NB4 (cell line): ENCODE data around the gene PITHD1.

Experiments
- DNase-seq: peaks from one replicate; pipeline ENCODE4 v3.0.0; 2010; ENCODE audit warnings: low read depth
- H3K4me3 ChIP-seq: one replicate; pipeline ENCODE4 v1.5.1; 2011; ENCODE audit warnings: mild to moderate bottlenecking, low read depth, low read length, moderate library complexity
- MYC ChIP-seq: IDR thresholded peaks from 2 replicates; pipeline ENCODE4 v1.6.1; 2011; ENCODE audit warnings: low read depth, low read length
- POLR2A ChIP-seq: IDR thresholded peaks from 2 replicates; pipeline ENCODE4 v1.6.1; 2011; ENCODE audit warnings: mild to moderate bottlenecking; ENCODE audit not compliant: insufficient read length; ENCODE audit errors: extremely low read depth
- TF ChIP-seq, protein P1 (sequence below): IDR thresholded peaks from 2 replicates; pipeline ENCODE4 v1.6.1; 2011; ENCODE audit warnings: low read depth, low read length
- TF ChIP-seq, protein P2 (sequence below): IDR thresholded peaks from one replicate; pipeline ENCODE4 v1.5.1; 2012; ENCODE audit warnings: low read depth, low read length

PITHD1 gene

DNA sequence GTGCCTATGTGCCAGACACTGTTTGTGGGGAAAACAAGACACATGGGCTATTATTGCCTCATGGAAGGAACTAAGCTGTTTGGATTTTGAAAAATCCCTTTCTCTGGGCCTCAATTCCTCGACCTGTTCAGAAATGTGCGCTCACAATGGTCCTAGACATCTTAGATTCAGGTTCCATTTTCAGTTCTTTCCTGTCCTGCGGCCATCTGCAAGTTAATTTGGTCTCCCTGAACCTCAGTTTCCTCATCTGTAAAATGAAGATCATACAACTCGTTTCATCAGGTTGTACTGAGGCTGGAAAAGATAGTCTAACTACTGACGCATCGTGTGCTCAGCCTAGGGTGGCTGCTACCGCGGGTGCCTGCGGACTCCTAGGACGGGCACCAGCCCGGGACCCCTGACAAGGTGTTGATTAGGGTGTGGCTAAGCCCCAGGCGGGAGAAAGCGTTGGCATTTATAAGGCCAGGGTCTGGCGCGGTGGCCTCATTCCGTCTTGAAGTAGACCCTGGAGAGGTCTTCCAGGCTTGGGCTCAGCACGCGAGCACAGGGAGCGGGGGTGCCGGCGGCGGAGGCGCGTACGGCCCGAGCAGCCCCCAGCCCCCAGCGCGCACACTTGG lies 35.4 kb upstream of the PITHD1 start:
- no peak for DNase-seq
- H3K4me3 ChIP-seq, result peak overlapping the region; percentile 67
- TF ChIP-seq, protein P1, sequence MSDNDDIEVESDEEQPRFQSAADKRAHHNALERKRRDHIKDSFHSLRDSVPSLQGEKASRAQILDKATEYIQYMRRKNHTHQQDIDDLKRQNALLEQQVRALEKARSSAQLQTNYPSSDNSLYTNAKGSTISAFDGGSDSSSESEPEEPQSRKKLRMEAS, result 0 out of 2 replicates have a peak, but pooled peaks have one; percentile 18
- TF ChIP-seq POLR2A (no peak), MYC (peak; percentile 31; the same call in 1 of the 2 replicates)
- TF ChIP-seq, protein P2, sequence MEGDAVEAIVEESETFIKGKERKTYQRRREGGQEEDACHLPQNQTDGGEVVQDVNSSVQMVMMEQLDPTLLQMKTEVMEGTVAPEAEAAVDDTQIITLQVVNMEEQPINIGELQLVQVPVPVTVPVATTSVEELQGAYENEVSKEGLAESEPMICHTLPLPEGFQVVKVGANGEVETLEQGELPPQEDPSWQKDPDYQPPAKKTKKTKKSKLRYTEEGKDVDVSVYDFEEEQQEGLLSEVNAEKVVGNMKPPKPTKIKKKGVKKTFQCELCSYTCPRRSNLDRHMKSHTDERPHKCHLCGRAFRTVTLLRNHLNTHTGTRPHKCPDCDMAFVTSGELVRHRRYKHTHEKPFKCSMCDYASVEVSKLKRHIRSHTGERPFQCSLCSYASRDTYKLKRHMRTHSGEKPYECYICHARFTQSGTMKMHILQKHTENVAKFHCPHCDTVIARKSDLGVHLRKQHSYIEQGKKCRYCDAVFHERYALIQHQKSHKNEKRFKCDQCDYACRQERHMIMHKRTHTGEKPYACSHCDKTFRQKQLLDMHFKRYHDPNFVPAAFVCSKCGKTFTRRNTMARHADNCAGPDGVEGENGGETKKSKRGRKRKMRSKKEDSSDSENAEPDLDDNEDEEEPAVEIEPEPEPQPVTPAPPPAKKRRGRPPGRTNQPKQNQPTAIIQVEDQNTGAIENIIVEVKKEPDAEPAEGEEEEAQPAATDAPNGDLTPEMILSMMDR, result no peak

DNA sequence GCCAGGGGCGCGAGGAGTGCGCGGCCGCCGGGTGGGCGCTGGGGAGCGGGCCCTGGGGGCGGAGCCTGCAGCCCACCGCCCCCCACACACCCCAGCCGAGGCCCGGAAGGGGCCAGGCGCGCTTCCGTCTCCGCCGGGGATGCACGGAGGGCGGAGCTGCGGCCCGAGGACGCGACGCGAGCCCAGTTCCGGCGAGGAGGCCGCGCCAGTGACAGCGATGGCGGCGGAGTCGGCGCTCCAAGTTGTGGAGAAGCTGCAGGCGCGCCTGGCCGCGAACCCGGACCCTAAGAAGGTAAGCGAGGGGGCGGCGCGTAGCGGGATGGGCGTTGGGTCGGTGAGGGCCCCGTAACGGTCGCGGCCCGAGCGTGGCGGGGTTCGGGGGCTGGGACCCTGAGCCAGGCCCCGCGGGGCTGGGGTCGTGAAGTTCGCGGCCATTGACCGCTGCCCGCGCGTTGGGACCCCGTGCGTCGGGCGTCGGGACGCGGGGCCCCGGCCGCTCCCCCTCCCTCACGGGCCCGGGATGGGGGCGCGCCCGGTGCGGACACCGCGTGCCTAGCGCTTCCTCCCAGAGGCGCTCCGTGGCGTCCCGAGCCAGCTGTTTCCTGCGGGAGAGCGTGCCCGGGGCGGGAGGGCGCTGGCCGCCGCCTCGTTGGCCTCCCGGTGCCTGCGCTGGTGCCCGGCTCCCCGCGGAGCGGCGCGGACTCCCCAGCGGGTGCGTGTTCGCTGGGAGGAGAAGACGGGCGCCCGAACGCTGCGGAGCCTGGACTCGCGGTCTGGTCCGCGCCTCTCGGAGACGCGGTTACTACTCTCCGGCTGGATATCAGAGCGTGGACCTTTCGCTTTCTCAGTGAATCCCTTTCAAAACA lies 34.7 kb upstream of the PITHD1 start, which contains the start of gene ELOA:
Gene ELOA, plus strand, starts transcription at position 185 of the 866 bp plus-strand sequence. Its CDS starts 33 bp downstream, at position 218.
- TF ChIP-seq, protein P1, result peak; percentile 58; the same call in 1 of the 2 replicates
- TF ChIP-seq MYC (peak; percentile 71), POLR2A (peak; percentile 79)
- TF ChIP-seq, protein P2, result no peak
- H3K4me3 ChIP-seq, result peak within 1 kb of the TSS; percentile 88
- DNase-seq, result peak; percentile 87

DNA sequence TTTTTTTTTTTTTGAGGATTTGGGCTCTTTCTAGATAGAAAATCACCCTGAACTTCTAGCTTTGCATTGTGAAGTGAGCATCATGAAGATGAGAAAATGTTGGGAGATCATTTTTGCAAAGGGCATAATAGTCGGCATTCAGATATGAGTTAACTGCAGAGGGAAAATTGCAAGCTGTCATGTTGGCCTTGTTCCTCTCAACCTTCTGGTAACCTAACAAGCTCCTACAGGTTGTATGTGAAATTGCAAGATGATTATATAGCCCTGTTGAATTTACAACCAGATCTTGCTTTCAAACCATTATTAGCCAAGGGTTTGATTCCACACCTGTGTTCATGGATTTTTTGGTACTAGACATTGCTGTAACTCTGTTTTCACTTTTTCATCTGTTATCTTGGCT lies 32.7 kb upstream of the PITHD1 start:
- peak overlapping the region; percentile 88 for H3K4me3 ChIP-seq
- DNase-seq, result peak; percentile 51

DNA sequence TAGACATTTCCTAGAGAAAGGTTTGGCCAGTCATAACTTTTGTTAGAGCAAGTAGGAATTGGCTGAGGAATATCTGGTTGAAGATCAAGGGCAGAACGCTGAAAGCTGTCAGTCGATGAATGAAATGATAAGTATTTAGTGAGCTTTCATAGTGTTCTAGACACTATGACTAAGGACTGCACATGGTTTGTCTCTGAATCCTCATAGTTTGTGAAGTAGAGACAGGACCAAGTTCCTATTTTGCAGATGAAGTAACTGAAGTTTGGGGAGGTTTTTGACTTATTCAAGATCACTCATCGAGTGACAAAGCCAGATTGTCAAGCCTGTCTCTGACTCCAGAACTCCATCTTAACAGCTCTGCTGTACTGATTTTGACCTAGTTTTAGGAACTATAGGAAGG lies 30.2 kb upstream of the PITHD1 start:
- TF ChIP-seq, protein P1, result no peak
- TF ChIP-seq POLR2A (no peak), MYC (no peak)
- TF ChIP-seq, protein P2, result no peak
- DNase-seq, result no peak
- no peak overlapping the region for H3K4me3 ChIP-seq

More for the DNA sequence above, 32.7 kb upstream of the PITHD1 start:
- TF ChIP-seq, protein P2, result peak; percentile 14
- TF ChIP-seq MYC, result no peak
- TF ChIP-seq, protein P1, result no peak

DNA sequence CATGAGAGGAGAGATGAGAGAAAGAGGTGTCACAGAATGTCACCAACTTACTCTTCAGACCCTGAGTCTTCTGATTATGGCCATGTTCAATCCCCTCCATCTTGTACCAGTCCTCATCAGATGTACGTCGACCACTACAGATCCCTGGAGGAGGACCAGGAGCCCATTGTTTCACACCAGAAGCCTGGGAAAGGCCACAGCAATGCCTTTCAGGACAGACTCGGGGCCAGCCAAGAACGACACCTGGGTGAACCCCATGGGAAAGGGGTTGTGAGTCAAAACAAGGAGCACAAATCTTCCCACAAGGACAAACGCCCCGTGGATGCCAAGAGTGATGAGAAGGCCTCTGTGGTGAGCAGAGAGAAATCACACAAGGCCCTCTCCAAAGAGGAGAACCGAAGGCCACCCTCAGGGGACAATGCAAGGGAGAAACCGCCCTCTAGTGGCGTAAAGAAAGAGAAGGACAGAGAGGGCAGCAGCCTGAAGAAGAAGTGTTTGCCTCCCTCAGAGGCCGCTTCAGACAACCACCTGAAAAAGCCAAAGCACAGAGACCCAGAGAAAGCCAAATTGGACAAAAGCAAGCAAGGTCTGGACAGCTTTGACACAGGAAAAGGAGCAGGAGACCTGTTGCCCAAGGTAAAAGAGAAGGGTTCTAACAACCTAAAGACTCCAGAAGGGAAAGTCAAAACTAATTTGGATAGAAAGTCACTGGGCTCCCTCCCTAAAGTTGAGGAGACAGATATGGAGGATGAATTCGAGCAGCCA lies 27.0 kb upstream of the PITHD1 start:
- peak; percentile 70 for DNase-seq
- TF ChIP-seq POLR2A, result no peak
- TF ChIP-seq, protein P2, result peak; percentile 79
- no peak; the same call in 1 of the 2 replicates for TF ChIP-seq MYC
- no peak overlapping the region for H3K4me3 ChIP-seq
